GM18502 (cell line): ENCODE results near the gene PPIL4.
"Not testable (repeated sequence)": the region's sequence is repeated elsewhere in the genome, so short reads cannot be mapped to it uniquely, and the experiment has no call there.

Experiments used
- ATAC-seq: cut with Tn5 transposase; IDR thresholded peaks from one replicate; pipeline ENCODE4 v1.9.1; 2021; ENCODE audit warnings: mild to moderate bottlenecking; ENCODE audit not compliant: unreplicated experiment, poor library complexity

PPIL4 gene

GRCh38 chr6:149462712-149463111, 83.1 kb downstream of the PPIL4 start:
- ATAC-seq: not testable (repeated sequence)

GRCh38 chr6:149461670-149462069, 84.2 kb downstream of the PPIL4 start:
- ATAC-seq: no peak

- ATAC-seq: not testable (repeated sequence)
Observed at GRCh38 chr6:149460249-149460648, 85.6 kb downstream of the PPIL4 start.

GRCh38 chr6:149459761-149460160, 86.1 kb downstream of the PPIL4 start:
- no peak for ATAC-seq

GRCh38 chr6:149458806-149459205, 87.0 kb downstream of the PPIL4 start:
- no peak for ATAC-seq

GRCh38 chr6:149458196-149458595, 87.6 kb downstream of the PPIL4 start:
- no peak for ATAC-seq

GRCh38 chr6:149457316-149457884, 88.4 kb downstream of the PPIL4 start:
- ATAC-seq: no peak

GRCh38 chr6:149456311-149457021, 89.4 kb downstream of the PPIL4 start:
- no peak for ATAC-seq

GRCh38 chr6:149455031-149455732, 90.7 kb downstream of the PPIL4 start:
- no peak for ATAC-seq
